HG03571 (cell line): ENCODE data around the gene CAMKMT.
"Not testable (repeated sequence)": the region's sequence is repeated elsewhere in the genome, so short reads cannot be mapped to it uniquely, and the experiment has no call there.

Experiments
- ATAC-seq: cut with Tn5 transposase; IDR thresholded peaks from one replicate; pipeline ENCODE4 v1.9.1; 2021; ENCODE audit not compliant: unreplicated experiment

The CAMKMT gene

GRCh38 chr2:44360749-44361329 lies 908 bp upstream of the CAMKMT start:
- peak; percentile 13 for ATAC-seq

DNA sequence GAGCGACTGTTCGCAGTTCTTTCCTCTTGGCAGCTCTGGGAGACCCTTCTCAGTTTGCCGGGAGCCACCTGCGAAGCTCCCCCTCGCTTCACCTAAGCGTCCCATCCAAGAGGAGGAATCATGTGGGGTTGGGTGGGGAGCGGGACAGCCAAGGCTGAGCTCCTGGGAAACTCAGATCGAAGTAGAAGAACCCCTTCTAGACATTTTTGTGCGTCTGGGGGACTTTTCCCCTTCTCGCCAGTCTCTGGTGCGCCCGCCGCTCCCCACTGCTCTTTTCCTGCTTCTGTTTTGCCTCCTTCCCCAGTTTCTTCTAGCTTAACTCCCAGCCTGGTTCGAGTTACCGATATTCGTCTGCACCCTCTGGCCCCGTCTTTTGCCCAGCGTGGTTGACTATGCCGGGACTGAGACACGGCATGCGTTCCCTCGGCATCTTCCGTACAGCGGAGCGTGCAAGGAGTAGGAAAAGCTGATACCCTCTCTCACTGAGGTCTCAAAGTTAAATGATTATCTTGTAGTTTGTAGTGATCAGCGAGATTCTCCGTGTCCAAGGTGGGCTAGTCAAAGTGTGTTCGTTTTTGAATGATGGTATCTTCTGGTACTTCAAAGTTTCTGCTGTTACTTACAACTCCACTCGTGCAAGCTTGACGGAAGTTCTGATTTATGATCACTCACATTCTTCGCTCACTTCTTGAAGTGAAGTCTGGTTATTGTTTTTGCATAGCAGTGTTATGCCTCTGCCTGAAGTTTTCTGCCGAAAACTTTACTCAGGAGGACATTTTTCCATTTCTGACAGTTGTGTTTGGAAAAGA lies 664 bp downstream of the CAMKMT start:
- ATAC-seq, result peak; percentile 26

GRCh38 chr2:44364604-44365003 lies 2.9 kb downstream of the CAMKMT start:
- no peak for ATAC-seq

DNA sequence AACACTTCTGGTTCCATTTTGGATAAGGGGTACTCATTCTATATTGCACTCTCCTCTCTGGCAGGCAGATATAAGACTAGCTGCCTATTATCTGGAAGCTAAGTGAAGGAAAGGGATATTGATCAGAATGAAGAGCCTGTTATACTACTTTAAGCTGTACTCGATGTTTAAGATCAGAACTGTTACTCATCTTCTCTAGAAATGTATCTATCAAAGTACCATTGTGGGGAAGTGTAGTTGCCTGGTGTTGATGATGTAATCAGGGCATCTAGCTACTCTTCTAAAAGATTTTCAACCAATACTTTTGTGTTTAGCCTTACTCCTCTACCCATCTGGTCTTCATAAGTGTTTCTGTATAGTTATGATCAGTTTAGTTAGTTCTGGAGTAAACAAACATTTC lies 5.8 kb downstream of the CAMKMT start:
- no peak for ATAC-seq

DNA sequence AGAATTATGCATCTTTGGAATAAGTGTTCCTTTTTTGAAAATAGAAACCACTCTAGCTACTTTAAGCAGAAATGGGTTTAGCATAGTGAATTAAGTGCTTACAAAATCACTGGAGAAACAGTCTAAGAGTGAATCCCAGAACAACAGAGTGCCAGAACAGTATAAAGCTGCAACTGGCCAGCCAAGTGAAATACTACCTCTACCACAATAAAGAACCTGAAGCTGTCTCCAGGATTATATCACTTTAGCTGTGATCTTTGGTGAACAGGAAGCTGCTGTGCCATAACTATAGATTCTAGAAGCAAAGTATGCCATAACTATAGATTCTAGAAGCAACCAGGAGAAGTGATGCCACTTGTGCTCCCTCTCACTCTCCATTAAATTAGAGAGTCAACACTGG lies 7.6 kb downstream of the CAMKMT start:
- no peak for ATAC-seq

GRCh38 chr2:44371445-44371844 lies 9.7 kb downstream of the CAMKMT start:
- no peak for ATAC-seq

DNA sequence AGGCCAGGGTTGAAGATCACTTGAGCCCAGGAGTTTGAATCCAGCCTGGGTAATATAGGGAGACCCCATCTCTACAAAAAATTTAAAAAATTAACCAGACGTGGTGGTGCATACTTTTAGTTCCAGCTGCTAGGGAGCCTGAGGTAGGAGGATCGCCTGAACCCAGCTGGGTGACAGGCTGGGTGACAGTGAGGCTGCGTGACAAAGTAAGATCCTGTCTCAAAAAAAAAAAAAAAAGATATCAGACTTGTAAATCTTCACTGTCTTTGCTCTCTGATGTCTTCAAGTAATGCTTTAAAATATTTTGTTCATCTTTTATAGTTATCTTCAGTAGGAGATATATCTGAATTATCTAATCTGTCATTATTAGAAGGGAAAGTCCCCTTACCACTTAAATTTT lies 10.5 kb downstream of the CAMKMT start:
- no peak for ATAC-seq

- ATAC-seq, result no peak
Measured at GRCh38 chr2:44377486-44377885, 15.7 kb downstream of the CAMKMT start.

GRCh38 chr2:44385226-44385625 lies 23.5 kb downstream of the CAMKMT start:
- ATAC-seq, result not testable (repeated sequence)

DNA sequence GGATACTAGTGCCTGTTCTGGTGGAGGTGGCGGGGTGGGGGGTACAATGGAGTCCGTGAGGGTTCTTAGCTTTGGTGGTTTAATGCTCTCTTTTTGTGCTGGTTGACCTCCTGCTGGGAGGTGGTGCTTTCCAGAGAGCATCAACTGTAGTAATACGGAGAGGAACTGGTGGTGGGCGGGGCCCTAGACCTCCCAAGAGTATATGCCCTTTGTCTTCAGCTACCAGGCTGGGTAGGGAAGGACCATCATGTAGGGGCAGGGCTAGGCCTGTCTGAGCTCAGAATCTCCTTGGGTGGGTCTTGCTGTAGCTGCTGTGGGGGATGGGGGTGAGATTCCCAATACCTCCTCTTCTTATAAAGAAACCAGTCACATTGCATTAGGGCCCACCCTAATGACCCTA lies 27.1 kb downstream of the CAMKMT start:
- ATAC-seq, result no peak

GRCh38 chr2:44389895-44390294 lies 28.1 kb downstream of the CAMKMT start:
- no peak for ATAC-seq

DNA sequence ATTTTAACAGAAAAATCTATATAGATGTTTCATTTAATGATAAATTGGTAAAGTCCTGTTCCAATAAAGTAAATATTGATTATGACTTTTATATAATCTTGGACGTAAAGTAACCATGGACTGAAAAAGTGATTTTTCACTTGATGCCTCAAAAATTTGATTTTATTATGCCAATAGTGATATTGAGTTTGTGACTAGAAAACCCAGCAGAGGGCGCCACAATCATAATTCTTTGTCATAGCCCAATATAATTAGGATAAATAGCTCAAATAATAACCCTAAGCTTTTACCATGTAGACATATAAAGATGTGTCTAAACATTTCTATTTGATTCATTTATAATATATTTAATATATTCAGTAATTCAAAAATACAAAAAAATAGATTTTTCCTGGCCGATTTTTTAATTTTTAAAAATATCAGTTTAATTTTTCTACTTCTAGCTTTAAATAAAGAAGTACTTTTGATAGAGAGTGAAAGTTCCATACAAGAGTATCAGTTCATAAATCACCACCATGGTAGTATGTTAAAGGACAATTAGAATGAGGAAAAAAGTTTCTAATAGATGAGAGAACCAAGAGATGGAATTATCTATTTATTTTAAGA lies 30.7 kb downstream of the CAMKMT start:
- no peak for ATAC-seq

GRCh38 chr2:44397447-44398175 lies 35.9 kb downstream of the CAMKMT start:
- no peak for ATAC-seq

DNA sequence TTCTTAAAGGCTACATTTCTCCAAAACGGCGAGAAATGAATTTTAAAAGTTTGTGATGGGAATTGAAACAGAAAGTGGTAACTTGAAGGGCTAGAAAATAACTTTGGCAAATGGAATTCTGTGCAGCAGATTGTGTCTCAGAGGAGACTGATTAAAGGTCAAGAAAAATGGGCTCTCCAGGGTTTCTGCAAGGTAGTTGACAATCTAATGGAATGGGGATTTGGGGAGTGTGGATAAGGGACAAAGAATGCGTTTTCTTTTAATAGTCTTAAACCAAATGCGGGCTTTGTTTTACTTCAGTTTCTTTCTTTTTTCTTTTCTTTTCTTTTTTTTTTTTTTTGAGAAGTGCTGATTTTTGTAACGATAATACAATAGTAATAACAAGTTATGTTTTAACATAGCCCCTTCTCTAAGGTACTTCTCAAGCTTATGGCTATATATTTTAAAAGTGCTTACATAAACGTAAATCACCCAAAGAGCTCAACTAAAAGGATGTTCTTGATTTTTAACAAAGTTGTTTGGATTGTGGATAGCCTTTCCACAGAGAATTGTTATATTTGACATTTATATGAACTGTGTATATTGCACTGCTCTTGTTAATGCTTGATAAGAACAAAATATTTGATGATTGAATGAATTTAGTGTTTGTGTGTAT lies 36.6 kb downstream of the CAMKMT start:
- no peak for ATAC-seq

- no peak for ATAC-seq
Measured at GRCh38 chr2:44420725-44421124, 59.0 kb downstream of the CAMKMT start.

DNA sequence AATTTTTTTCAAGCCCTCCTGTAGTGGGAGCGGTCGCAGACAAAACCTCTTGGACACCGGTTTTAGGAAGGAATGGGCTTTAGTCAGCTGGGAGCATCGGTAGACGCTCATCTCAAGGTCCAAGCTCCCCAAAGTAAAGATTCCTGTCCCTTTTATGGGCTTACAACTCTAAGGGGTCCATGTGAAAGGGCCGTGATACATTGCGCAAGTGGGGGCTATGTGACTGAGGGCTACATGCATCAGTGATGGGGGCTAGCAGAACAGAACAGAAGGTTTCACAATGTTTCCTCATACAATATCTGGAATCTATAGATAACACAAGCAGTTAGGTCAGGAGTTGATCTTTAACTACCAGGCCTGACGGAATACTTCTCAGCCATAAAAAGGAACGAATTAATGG lies 62.5 kb downstream of the CAMKMT start:
- ATAC-seq, result no peak

GRCh38 chr2:44429034-44429433 lies 67.3 kb downstream of the CAMKMT start:
- ATAC-seq, result no peak

- no peak for ATAC-seq
Measured at GRCh38 chr2:44430342-44430741, 68.6 kb downstream of the CAMKMT start.

GRCh38 chr2:44433895-44434294 lies 72.1 kb downstream of the CAMKMT start:
- ATAC-seq, result no peak

- ATAC-seq, result no peak
Measured at GRCh38 chr2:44441200-44441599, 79.5 kb downstream of the CAMKMT start.

DNA sequence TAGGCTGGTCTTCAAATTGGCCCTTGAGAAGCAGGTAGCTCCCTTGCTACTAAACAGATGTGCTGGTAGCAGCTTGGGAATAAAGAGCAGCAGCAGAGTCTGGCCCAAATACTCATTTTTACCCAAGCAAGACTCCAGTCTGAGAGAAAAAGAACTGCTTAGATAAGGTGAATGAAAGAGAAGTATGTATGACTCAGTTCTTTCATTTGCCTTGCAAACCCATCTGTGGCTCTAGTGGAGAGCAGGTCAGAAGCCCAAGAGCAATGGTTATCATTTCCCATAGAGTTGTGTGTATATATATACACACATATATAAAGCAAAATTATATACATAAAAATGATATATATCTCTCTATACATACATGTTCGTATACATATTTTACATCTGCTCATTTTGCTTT lies 80.3 kb downstream of the CAMKMT start:
- no peak for ATAC-seq
